H1 (cell line): ENCODE results near the gene PRKAR1B. TPM values are rescaled to one million over a fixed set of nuclear protein-coding genes. Genes with fewer than 3 reads are reported as not detected.

Source experiments
- CTCF ChIA-PET: fragments of 300-600 bp; sonication (Branson Sonifier 250); formaldehyde crosslinking; loops from one replicate; lab custom pipeline; 2021; ENCODE audit not compliant: partially characterized antibody; lab: Charles Lee
- POLR2A ChIA-PET: fragments of 300-600 bp; sonication (Branson Sonifier 250); formaldehyde crosslinking; loops from one replicate; lab custom pipeline; 2021; ENCODE audit warnings: inconsistent platforms; ENCODE audit not compliant: partially characterized antibody; lab: Charles Lee
- DNase-seq, 2 experiments: peaks; one replicate each; pipeline versions ENCODE4 v3.0.0 to v3.0.0-alpha.2; 2010 to 2022; ENCODE audit warnings: low spot score in 2 of 2, low read depth in 1 of 2, mixed read lengths in 1 of 2
- FAIRE-seq: peaks from 2 replicates; lab custom pipeline; 2011; peaks lifted over from hg19 to GRCh38; lab: Jason Lieb, UNC
- H2AFZ ChIP-seq: 2 replicates; pipeline ENCODE4 v1.8.1; 2012; ENCODE audit warnings: low read length, inconsistent platforms
- H2AK5ac ChIP-seq: 2 replicates; pipeline ENCODE4 v1.6.1; 2013; ENCODE audit warnings: low read depth, low read length
- H2BK120ac ChIP-seq: replicated peaks from 2 replicates; pipeline ENCODE3; 2013; ENCODE audit warnings: low read depth, low read length, inconsistent platforms
- H2BK12ac ChIP-seq: 2 replicates; pipeline ENCODE4 v1.6.1; 2013; ENCODE audit warnings: low read depth, low read length
- H2BK15ac ChIP-seq: 2 replicates; pipeline ENCODE4 v1.6.1; 2013; ENCODE audit warnings: low read length
- H2BK20ac ChIP-seq: 2 replicates; pipeline ENCODE4 v1.6.1; 2013; ENCODE audit warnings: low read length
- H2BK5ac ChIP-seq: 2 replicates; pipeline ENCODE4 v1.6.1; 2013; ENCODE audit warnings: low read depth, low read length
- H3K14ac ChIP-seq: 2 replicates; pipeline ENCODE4 v1.6.1; 2013; ENCODE audit warnings: inconsistent platforms; ENCODE audit not compliant: insufficient read length
- H3K18ac ChIP-seq: 2 replicates; pipeline ENCODE4 v1.6.1; 2013; ENCODE audit warnings: low read length; ENCODE audit errors: extremely low read depth
- H3K23ac ChIP-seq: 2 replicates; pipeline ENCODE4 v1.6.1; 2013; ENCODE audit warnings: inconsistent platforms; ENCODE audit not compliant: insufficient read length
- H3K23me2 ChIP-seq: 2 replicates; pipeline ENCODE4 v1.6.1; 2013; ENCODE audit warnings: low read depth, low read length
- H3K27ac ChIP-seq: 2 replicates; pipeline ENCODE4 v1.6.1; 2011; ENCODE audit warnings: low read depth, low read length, inconsistent platforms
- H3K27me3 ChIP-seq, 4 experiments: replicated peaks in 1 of 4; 1 replicate in 1 of 4; 2 replicates in 3 of 4; pipeline versions ENCODE4 v1.6.1 to v1.8.1; 2011 to 2013; ENCODE audit warnings: low read length in 3 of 4, mild to moderate bottlenecking in 3 of 4, inconsistent platforms in 2 of 4, mixed read lengths in 2 of 4, moderate library complexity in 1 of 4; ENCODE audit not compliant: control insufficient read depth in 3 of 4, insufficient read depth in 3 of 4; ENCODE audit errors: extremely low read depth in 1 of 4
- H3K36me3 ChIP-seq, 4 experiments: 2 replicates each; pipeline versions ENCODE4 v1.6.1 to v1.8.1; 2011 to 2013; ENCODE audit warnings: mild to moderate bottlenecking in 4 of 4, low read length in 3 of 4, moderate library complexity in 2 of 4, control low read depth in 1 of 4, inconsistent platforms in 1 of 4; ENCODE audit not compliant: insufficient read depth in 4 of 4, control insufficient read depth in 2 of 4
- H3K4ac ChIP-seq: replicated peaks from 2 replicates; pipeline ENCODE3; 2013; ENCODE audit warnings: low read length, low read depth, mixed read lengths, inconsistent platforms; ENCODE audit not compliant: insufficient read length
- H3K4me1 ChIP-seq, 4 experiments: replicated peaks in 1 of 4; 1 replicate in 1 of 4; 2 replicates in 3 of 4; pipeline versions ENCODE4 v1.6.1 to v1.8.1; 2011 to 2013; ENCODE audit warnings: low read length in 3 of 4, inconsistent platforms in 2 of 4, mixed read lengths in 1 of 4; ENCODE audit not compliant: insufficient read depth in 4 of 4, control insufficient read depth in 3 of 4
- H3K4me2 ChIP-seq, 2 experiments: 2 replicates each; pipeline versions ENCODE4 v1.6.1 to v1.8.1; 2011 to 2013; ENCODE audit warnings: low read depth in 2 of 2, low read length in 2 of 2, control low read depth in 1 of 2, inconsistent platforms in 1 of 2, mild to moderate bottlenecking in 1 of 2; ENCODE audit not compliant: insufficient read depth in 1 of 2
- H3K4me3 ChIP-seq, 4 experiments: fragments of 200-600, 300-600 bp in 1 of 4; sonication (generic), shearing (Covaris generic), sonication (Bioruptor Twin) in 1 of 4; 2 replicates each; pipeline versions ENCODE4 v1.5.1 to v1.8.1; 2011 to 2016; ENCODE audit warnings: low read length in 4 of 4, low read depth in 3 of 4, control low read depth in 2 of 4, inconsistent platforms in 2 of 4, mild to moderate bottlenecking in 2 of 4, mixed read lengths in 1 of 4, moderate library complexity in 1 of 4; ENCODE audit not compliant: insufficient read depth in 2 of 4; ENCODE audit errors: extremely low read depth in 1 of 4
- H3K56ac ChIP-seq: replicated peaks from 2 replicates; pipeline ENCODE3; 2013; ENCODE audit warnings: low read depth, mild to moderate bottlenecking, mixed read lengths, low read length, inconsistent platforms; ENCODE audit not compliant: insufficient read length
- H3K79me1 ChIP-seq: 2 replicates; pipeline ENCODE4 v1.6.1; 2013; ENCODE audit warnings: low read depth, low read length, control low read depth
- H3K79me2 ChIP-seq, 2 experiments: 2 replicates each; pipeline versions ENCODE4 v1.6.1 to v1.8.1; 2012 to 2013; ENCODE audit warnings: low read length in 2 of 2, mild to moderate bottlenecking in 2 of 2, inconsistent platforms in 1 of 2; ENCODE audit not compliant: insufficient read depth in 2 of 2, control insufficient read depth in 1 of 2
- H3K9ac ChIP-seq, 4 experiments: replicated peaks in 1 of 4; 1 replicate in 1 of 4; 2 replicates in 3 of 4; pipeline versions ENCODE4 v1.6.1 to v1.8.1; 2011 to 2013; ENCODE audit warnings: low read depth in 3 of 4, low read length in 3 of 4, control low read depth in 2 of 4, mild to moderate bottlenecking in 2 of 4, moderate library complexity in 2 of 4, inconsistent platforms in 1 of 4; ENCODE audit errors: extremely low read depth in 1 of 4
- H3K9me3 ChIP-seq, 2 experiments: 2 replicates each; pipeline versions ENCODE4 v1.6.1 to v1.8.1; 2012 to 2013; ENCODE audit warnings: mild to moderate bottlenecking in 2 of 2, moderate library complexity in 2 of 2, control low read depth in 1 of 2, inconsistent platforms in 1 of 2, low read depth in 1 of 2, low read length in 1 of 2, mixed read lengths in 1 of 2; ENCODE audit not compliant: insufficient read depth in 2 of 2
- H4K20me1 ChIP-seq, 2 experiments: replicated peaks in 1 of 2; 2 replicates each; pipeline versions ENCODE3 to v1.8.1; 2011 to 2013; ENCODE audit warnings: inconsistent platforms in 2 of 2, low read length in 2 of 2, mild to moderate bottlenecking in 1 of 2; ENCODE audit not compliant: insufficient read depth in 2 of 2, control insufficient read depth in 1 of 2
- H4K5ac ChIP-seq: 2 replicates; pipeline ENCODE4 v1.6.1; 2013; ENCODE audit warnings: low read length, low read depth, mixed read lengths, inconsistent platforms; ENCODE audit not compliant: insufficient read length
- H4K8ac ChIP-seq: 2 replicates; pipeline ENCODE4 v1.8.0; 2013; ENCODE audit warnings: mild to moderate bottlenecking, moderate library complexity, low read length, inconsistent platforms; ENCODE audit not compliant: insufficient read depth; ENCODE audit errors: extremely low read depth
- H4K91ac ChIP-seq: replicated peaks from 2 replicates; pipeline ENCODE3; 2013; ENCODE audit warnings: low read length, mixed read lengths, inconsistent platforms; ENCODE audit not compliant: insufficient read length
- BACH1 ChIP-seq: IDR thresholded peaks from 2 replicates; pipeline ENCODE4 v1.6.1; 2012; ENCODE audit warnings: low read length, improper control_type of control experiment
- BCL11A ChIP-seq, 2 experiments: IDR thresholded peaks; one replicate each; pipeline ENCODE4 v1.6.1; 2011; ENCODE audit warnings: low read depth in 2 of 2, low read length in 2 of 2, mild to moderate bottlenecking in 2 of 2
- CBX8 ChIP-seq: fragments of 300-800, 300-1000 bp; sonication (generic); IDR thresholded peaks from 2 replicates; pipeline ENCODE4 v1.7.1; 2016; ENCODE audit warnings: low read depth, low read length, borderline replicate concordance
- CEBPB ChIP-seq: IDR thresholded peaks from 2 replicates; pipeline ENCODE4 v1.6.1; 2012; ENCODE audit warnings: low read depth, low read length
- KDM4A ChIP-seq: IDR thresholded peaks from one replicate; pipeline ENCODE4 v1.7.1; 2012; ENCODE audit warnings: low read depth, mild to moderate bottlenecking, moderate library complexity, low read length, inconsistent platforms; ENCODE audit not compliant: severe bottlenecking
- KDM5A ChIP-seq: fragments of 200-600 bp; IDR thresholded peaks from 2 replicates; pipeline ENCODE4 v1.7.1; 2012; ENCODE audit warnings: mild to moderate bottlenecking, low read length, inconsistent platforms, mixed read lengths
- POLR2AphosphoS5 ChIP-seq: IDR thresholded peaks from 2 replicates; pipeline ENCODE4 v1.6.1; 2011; ENCODE audit warnings: low read depth, low read length
- RBBP5 ChIP-seq: IDR thresholded peaks from 2 replicates; pipeline ENCODE4 v1.7.1; 2012; ENCODE audit warnings: low read depth, mild to moderate bottlenecking, inconsistent platforms, low read length, moderate library complexity, borderline replicate concordance
- SAP30 ChIP-seq: fragments of 300-600 bp; sonication (generic); IDR thresholded peaks from 2 replicates; pipeline ENCODE4 v1.7.1; 2012; ENCODE audit warnings: low read length, moderate library complexity, mild to moderate bottlenecking, inconsistent platforms; ENCODE audit not compliant: insufficient read depth, insufficient replicate concordance
- SP2 ChIP-seq: IDR thresholded peaks from 2 replicates; pipeline ENCODE4 v1.6.1; 2012; ENCODE audit warnings: mild to moderate bottlenecking, low read length, inconsistent platforms
- SP4 ChIP-seq: IDR thresholded peaks from 2 replicates; pipeline ENCODE4 v1.6.1; 2012; ENCODE audit warnings: low read length, inconsistent platforms
- SRF ChIP-seq: IDR thresholded peaks from 2 replicates; pipeline ENCODE4 v1.6.1; 2011; ENCODE audit warnings: mild to moderate bottlenecking, low read depth, low read length, moderate library complexity
- TAF7 ChIP-seq: optimal IDR thresholded peaks from 2 replicates; pipeline ENCODE3; 2011; ENCODE audit warnings: low read depth, mild to moderate bottlenecking, inconsistent platforms, low read length, moderate library complexity, borderline replicate concordance
- USF2 ChIP-seq: IDR thresholded peaks from 2 replicates; pipeline ENCODE4 v1.6.1; 2011; ENCODE audit warnings: low read length, improper control_type of control experiment
- WGBS, 2 experiments: shearing (Covaris generic) in 1 of 2; methylation state at CpG; one replicate each; pipeline versions ENCODE4 v1.1.6 to v1.1.7; 2013 to 2015; ENCODE audit warnings: low lambda C conversion rate in 2 of 2, mixed read lengths in 2 of 2, inconsistent platforms in 1 of 2, low coverage in 1 of 2, missing lambda C conversion rate in 1 of 2; ENCODE audit not compliant: insufficient replicate concordance in 2 of 2, insufficient coverage in 1 of 2, insufficient read length in 1 of 2; ENCODE audit errors: extremely low coverage in 1 of 2, missing lambda C conversion rate in 1 of 2; 5-methylcytosine and 5-hydroxymethylcytosine counted together
- polyA plus RNA-seq, 7 experiments: library from polyadenylated mRNA; depleted of rRNA in 3 of 7; stranded (reverse) in 5 of 7; unstranded in 2 of 7; fragments of >200 nt in 5 of 7; fragments of 200-250 nt in 2 of 7; gene quantifications; 1 replicate in 5 of 7; 2 replicates in 1 of 7; 4 replicates in 1 of 7; pipeline versions ENCODE4 v1.2.1 to v1.2.3, GENCODE V29; 2011 to 2013; ENCODE audit warnings: missing spikeins in 2 of 7, mixed read lengths in 2 of 7
- total RNA-seq: library from RNA; stranded (reverse); fragmentation: NEBNext Ultra II Directional; extraction: Animal tissue kit (Norgen Biotek cat#: 25700); gene quantifications from 2 replicates; pipeline ENCODE4 v1.2.1, GENCODE V29; 2021

PRKAR1B gene
- total and polyA plus RNA-seq, 2 of the 8 experiments (the other 6 are each of a cell fraction or from before 2014, with no cell fraction given), result 12.3 to 55.7 TPM

GRCh38 chr7:759569-759968 is 32.5 kb upstream of the PRKAR1B start:
- POLR2A ChIA-PET, result no interaction called here
- H3K27me3 ChIP-seq, result no peaks in the 10 kb centered on the region
- H3K14ac ChIP-seq, result no peak overlapping the region
- H2BK120ac ChIP-seq, result no peak overlapping the region
- H3K56ac ChIP-seq, result no peak overlapping the region
- H4K5ac ChIP-seq, result no peak overlapping the region
- H3K4me3 ChIP-seq, result no peak overlapping the region
- H3K18ac ChIP-seq, result no peak overlapping the region
- H2BK15ac ChIP-seq, result no peak overlapping the region
- no peaks in the 10 kb centered on the region for H3K4me1 ChIP-seq
- no peak overlapping the region for H2BK5ac ChIP-seq
- no peak overlapping the region for H3K4ac ChIP-seq
- DNase-seq, result no peak
- H2BK12ac ChIP-seq, result no peak overlapping the region
- H3K79me2 ChIP-seq, result no peaks in the 10 kb centered on the region
- H3K9ac ChIP-seq, result no peak overlapping the region
- no peak overlapping the region for H4K91ac ChIP-seq
- no peak overlapping the region for H2BK20ac ChIP-seq
- no peak overlapping the region for H2AFZ ChIP-seq
- H3K23me2 ChIP-seq, result no peaks in the 10 kb centered on the region
- peaks cover 0 to 11% of the 10 kb centered on the region in 2 experiments for H4K20me1 ChIP-seq
- H4K8ac ChIP-seq, result no peak overlapping the region
- H3K4me2 ChIP-seq, result no peak overlapping the region
- H2AK5ac ChIP-seq, result no peak overlapping the region
- peaks cover 16 to 40% (median 29%) of the 10 kb centered on the region in 4 experiments for H3K36me3 ChIP-seq
- H3K23ac ChIP-seq, result no peak overlapping the region
- H3K27ac ChIP-seq, result no peak overlapping the region
- H3K9me3 ChIP-seq, result no peaks in the 10 kb centered on the region
- FAIRE-seq, result no peak
- CTCF ChIA-PET, result interaction anchor here (1.2 to 1.6 kb wide), 2 partner anchors 14 to 26 kb away, joined by 3 read pairs; no protein-coding TSS in a partner anchor
- no peaks in the 10 kb centered on the region for H3K79me1 ChIP-seq
- WGBS, 2 experiments, result 92% methylated on average over 8 of the region's 8 CpGs; no CpG with 5 or more reads in 1 of the 2 experiments
- no peak for TF ChIP-seq KDM5A
- TF ChIP-seq POLR2AphosphoS5, result no peak
- no peak for TF ChIP-seq TAF7
- no peak for TF ChIP-seq SAP30
- TF ChIP-seq CBX8, result no peak
- no peak for TF ChIP-seq BACH1
- no peak for TF ChIP-seq SRF
- no peak for TF ChIP-seq RBBP5
- TF ChIP-seq CEBPB, result no peak
- TF ChIP-seq SP2, result no peak
- no peak for TF ChIP-seq USF2
- TF ChIP-seq KDM4A, result no peak
- no peak for TF ChIP-seq SP4
- no peak for TF ChIP-seq BCL11A (IDR thresholded peaks at IDR 0.05; ENCODE audit: low read depth in 2 of 2, low read length in 2 of 2)
